HG03095 (cell line): Measurements from ENCODE around the gene KRT74.

ENCODE experiments used
- ATAC-seq: cut with Tn5 transposase; IDR thresholded peaks from one replicate; pipeline ENCODE4 v1.9.1; 2021; ENCODE audit warnings: moderate library complexity; ENCODE audit not compliant: unreplicated experiment

The KRT74 gene

DNA sequence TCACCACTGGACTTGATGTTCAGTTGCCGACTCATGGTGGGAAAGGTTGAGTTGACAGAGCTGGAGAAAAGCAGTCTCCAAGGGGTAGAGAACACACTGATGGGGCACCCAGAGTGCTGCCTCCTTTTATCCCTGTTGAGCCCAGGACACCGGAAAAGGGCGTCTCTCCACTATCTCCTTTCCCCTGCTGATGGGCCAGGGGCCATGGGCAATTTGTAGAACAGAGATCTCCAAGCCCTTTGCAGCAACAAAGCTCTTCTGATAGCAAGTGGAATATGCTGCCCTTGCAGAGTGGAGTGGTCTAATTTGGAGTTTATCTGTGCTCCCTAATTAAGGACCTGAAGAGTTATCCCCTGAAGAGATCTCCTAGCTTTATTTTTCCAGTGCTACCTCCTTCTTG, at the start of gene KRT74:
TSS of gene KRT74 (minus strand) at position 101 of the 400 bp plus-strand sequence. CDS start at position 35, 66 bp downstream.
- no peak for ATAC-seq

GRCh38 chr12:52622349-52622748, 48.7 kb upstream of the KRT74 start:
- ATAC-seq: no peak

DNA sequence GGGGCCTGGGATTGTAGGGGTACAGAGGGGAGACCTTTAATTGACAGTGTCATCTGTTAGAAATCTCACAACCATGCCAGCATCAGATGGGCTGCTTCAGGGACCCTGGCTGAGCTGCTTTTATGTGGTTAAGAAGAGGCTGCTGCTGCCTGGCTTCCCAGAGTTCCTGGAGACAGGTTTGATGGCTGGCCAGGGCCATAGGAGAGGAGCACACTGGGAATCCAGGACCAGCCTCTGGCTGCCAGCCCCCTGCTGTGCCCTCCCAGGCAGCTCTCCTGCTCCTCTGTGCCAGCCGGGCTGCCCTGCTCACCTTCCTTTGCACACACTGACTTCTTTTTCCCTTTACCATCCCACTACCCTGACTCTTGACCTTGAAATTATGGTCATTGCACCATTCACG, 45.2 kb upstream of the KRT74 start:
- ATAC-seq: no peak

DNA sequence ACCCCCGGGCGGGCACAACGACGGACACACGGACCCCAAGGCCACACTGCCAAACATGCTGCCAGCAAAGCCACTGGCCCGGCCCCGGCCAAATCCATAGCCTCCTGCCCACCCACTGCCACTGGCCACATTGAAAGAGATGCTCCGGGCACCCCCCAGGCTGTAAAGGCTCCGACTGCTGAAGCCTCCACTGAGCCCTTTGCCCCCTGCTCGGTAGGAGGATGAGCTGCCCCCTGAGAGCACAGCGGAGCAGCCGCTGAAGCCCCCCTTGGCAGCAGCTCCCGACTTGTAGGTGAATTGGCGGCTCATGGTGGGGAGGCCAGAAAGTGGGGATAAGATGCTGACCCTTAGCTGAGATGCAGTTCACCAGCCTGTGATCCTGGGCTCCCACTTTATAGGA, 44.6 kb upstream of the KRT74 start, which contains the start of gene KRT73:
TSS of gene KRT73 (minus strand) at position 344 of the 400 bp plus-strand sequence. CDS start at position 309, 35 bp downstream.
- ATAC-seq: no peak

DNA sequence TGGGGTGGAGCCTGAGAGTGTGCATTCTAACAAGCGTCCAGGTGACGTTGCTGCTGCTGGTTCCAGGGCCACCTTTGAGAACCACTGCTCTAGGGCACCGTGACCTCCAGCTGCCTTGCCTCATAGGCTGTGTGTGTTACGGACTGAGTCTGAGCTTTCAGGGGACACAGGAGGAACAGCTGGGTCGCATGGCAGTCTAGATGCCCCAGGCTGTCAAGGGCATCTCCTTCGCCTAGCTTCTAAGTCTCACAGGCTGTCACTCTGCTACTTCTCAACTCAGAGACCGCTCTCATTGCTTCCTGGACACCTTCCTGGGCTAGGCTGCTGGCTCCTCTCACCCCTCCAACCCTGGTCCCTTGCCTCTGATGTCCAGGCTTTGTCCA, 43.8 kb upstream of the KRT74 start:
- no peak for ATAC-seq

GRCh38 chr12:52616680-52617402, 43.2 kb upstream of the KRT74 start:
- ATAC-seq: no peak

GRCh38 chr12:52615912-52616311, 42.3 kb upstream of the KRT74 start:
- ATAC-seq: no peak

- no peak for ATAC-seq
Observed at GRCh38 chr12:52615208-52615868, 41.7 kb upstream of the KRT74 start.

GRCh38 chr12:52614381-52615207, 41.0 kb upstream of the KRT74 start:
- no peak for ATAC-seq

- ATAC-seq: no peak
Observed at GRCh38 chr12:52613384-52614030, 39.9 kb upstream of the KRT74 start.

- no peak for ATAC-seq
Observed at GRCh38 chr12:52612431-52613383, 39.1 kb upstream of the KRT74 start.

DNA sequence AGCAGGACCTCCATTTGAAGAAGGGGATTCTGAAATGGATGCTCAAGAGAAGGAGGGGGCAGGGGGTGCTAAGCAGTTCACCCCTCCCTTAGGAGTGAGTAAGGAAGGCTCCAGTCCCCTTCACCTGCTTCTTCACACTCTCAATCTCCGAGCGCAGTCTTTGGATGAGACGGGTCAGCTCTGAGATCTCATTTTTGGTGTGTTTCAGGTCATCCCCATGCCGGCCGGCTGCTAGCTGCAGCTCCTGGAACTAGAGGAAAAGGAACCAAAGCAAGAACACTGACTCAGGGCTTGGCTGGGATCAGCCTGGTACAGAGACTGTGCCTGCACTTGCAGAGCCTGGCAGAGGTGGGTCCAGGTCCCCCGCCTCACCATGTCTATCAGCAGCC, 37.4 kb upstream of the KRT74 start:
- no peak for ATAC-seq

DNA sequence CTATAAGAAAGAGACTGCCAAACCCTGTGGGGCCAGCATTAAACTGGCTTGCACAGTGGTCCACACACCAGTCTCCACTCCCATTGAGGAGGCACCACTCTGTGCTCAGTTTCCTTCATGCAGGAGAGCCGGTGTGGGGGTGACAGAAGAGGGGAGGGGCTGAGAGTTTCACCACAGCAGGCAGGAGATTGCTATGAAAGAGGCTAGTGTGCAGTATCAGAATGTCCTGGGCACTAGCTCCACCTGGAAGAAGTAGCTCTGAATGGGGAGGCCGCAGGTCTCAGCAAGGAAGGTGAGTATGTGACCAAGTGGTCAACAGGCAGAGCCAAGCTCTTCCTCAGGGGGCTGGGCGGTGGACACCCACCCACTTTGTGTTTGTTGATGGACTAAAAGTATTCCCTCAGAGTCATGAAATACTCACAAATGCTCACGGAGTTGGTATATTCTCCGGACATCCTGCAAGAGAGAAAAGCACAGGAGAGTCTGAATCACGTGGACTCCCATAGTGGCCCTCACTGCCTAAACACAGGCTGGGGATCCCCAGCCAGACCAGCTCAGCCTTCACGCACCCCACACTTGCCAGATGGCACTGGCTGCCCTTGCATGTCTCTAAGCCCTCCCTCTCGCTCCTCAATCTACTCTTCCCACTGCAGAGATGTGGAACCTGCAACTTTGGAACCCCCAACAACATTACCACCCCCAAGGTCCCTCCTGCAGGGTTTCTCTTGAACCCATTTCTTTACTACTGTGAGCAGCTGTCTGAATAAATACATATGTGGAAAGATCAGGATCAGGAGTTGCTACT, 35.4 kb upstream of the KRT74 start:
- no peak for ATAC-seq

- no peak for ATAC-seq
Observed at GRCh38 chr12:52608161-52608560, 34.5 kb upstream of the KRT74 start.

DNA sequence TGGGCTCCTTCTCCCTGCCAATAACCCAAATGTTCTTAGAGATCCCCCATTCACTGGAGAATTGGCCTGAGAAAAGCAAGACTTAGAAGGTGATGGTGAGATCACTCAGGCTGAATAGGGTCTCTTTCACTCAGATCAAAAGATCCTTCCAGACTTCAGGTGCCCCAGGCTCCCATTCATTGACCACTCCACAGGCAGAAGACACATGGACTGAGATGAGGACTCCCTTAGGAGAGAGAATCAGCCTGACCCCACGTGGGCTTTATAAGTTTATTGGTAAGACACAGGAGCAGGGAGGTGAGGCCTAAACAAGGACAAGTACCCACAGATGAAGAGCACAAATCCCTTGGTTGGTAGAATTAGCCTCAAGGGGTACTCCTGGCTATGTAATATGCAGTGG, 33.7 kb upstream of the KRT74 start:
- ATAC-seq: no peak

DNA sequence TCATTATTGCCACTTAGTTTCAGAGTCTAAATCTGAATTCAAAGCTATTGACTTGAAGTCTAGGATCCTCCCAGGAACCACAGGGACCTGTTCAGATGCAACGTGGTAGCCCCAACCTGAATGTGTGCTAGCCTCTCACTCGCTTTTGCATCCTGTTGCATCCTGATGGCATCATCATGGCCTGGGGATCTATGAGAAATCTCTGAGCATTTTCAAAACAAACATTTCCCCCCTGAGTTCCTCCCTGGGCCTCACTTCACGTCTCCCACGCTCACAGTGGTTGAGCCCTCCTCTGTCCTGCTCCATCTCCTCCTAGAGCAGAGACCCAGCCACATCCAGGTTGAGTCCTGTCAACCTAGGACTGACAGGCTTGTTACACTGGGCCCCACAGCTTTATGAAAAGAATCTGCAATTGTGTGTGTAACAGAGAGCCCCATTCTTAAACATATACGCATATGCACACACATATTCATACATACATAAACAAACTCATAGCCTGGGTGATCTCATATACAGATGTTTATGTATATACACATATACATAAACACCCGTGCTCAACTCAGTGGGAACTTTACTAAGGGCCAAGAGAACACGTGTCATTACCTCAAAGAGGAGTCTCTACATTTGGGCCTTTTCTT, 33.1 kb upstream of the KRT74 start:
- ATAC-seq: no peak

DNA sequence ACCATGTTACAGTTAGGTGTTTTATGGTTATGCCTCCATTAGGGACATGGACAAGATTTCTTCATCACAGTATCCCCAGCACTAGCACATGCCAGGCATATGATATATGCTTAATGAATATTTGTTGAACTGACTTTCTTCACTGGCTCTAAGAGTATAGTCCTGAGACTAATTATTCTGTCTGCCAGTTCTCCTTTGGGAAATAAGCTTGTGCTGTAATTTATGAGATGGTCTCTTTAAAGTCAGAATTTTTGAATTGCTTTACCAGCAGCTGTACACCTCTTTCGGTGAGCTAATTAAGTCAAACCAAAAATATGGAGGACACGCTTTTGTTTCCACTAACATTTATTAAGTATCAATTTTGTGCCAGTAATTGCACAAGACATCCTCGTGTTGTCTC, 32.5 kb upstream of the KRT74 start:
- ATAC-seq: no peak

DNA sequence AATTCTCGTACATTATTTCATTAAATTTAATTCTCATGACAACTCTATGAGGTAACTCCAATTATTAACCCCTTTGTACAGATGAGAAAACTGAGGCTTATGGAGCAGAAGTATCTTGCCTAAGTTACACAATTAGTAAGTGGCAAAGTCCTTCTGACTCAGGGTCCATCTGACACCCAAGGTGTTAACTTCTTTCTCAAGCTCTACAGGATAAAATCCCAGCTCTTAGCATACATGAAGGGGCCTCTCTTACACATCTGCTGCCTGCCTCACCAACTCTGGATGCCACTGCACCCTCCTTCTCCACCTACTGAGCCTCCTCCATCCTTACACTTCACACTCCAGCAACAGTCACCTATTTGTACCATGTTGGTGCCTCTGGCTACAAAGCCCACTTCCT, 31.9 kb upstream of the KRT74 start:
- no peak for ATAC-seq

GRCh38 chr12:52604859-52605258, 31.2 kb upstream of the KRT74 start:
- no peak for ATAC-seq
